KOPT-K1 (cell line): ENCODE measurements around the gene DNAJC1.

Experiments used
- H3K27ac ChIP-seq: fragments of 200-600 bp; sonication (generic); 2 replicates; pipeline ENCODE4 v1.5.1; 2016; ENCODE audit warnings: antibody characterized with exemption, mild to moderate bottlenecking, low read depth, low read length; ENCODE audit not compliant: poor library complexity, severe bottlenecking
- H3K36me3 ChIP-seq: fragments of 200-600 bp; sonication (generic); 2 replicates; pipeline ENCODE4 v1.5.1; 2017; ENCODE audit warnings: antibody characterized with exemption, mild to moderate bottlenecking, low read length, moderate library complexity; ENCODE audit not compliant: insufficient read depth
- H3K9me3 ChIP-seq: fragments of 200-600 bp; sonication (generic); 2 replicates; pipeline ENCODE4 v1.5.1; 2017; ENCODE audit warnings: antibody characterized with exemption, low read length, mild to moderate bottlenecking; ENCODE audit not compliant: insufficient read depth, poor library complexity, severe bottlenecking

Gene DNAJC1

DNA sequence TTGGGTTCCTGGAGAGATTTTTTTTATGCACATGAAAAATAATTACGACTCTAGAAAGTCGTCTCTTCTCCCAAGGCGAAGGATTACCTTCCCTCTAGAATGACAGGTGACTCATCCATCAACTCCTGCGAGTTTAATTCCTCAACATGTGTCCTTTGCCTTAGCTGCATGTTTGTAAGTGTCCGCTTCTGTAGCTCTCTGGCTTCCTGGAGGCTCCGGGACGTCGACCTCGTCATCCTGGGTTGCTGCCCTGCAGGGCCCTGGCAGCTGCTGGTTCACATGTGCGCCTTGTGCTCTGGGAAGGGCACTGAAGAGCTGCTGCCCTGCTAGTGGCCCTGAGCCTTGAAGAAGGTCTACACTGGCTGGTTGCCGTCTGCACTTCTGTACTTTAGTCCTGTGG lies 259.3 kb downstream of the DNAJC1 start:
- Histone ChIP-seq H3K27ac (no peak overlapping the region), H3K36me3 (peaks cover 55% of the 10 kb centered on the region), H3K9me3 (no peaks in the 10 kb centered on the region)

DNA sequence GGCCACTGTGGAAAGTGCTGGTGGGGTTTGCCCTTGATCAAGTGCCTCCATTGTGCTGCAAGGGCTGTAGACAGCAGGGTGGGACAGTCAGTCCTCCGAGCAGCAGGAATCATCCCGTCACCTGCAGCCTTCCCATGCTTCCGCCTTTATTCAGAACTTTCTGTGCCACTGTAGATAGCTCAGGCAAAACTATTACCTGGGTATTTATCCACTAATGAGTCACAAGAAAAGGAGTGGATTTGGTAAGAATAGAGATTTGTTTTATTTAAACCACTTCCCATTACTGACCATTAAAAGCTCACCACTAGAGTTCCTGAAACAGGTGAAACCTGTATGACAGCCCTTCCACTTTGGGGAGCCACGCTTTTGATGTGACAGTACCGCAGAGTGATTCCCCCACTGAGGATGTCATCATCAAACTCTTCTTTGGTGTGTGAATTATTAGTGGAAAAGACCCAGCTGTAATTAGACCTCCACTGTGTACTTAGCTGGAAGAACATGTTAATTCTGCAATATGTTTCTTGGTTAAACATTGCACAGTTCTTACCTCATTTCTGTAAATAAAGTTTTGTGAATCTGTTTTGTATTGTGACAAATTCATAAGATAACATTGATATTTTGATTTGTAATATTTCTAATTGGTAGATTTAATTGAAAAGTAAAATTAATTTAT lies 260.7 kb downstream of the DNAJC1 start:
- H3K36me3 ChIP-seq = peaks cover 68% of the 10 kb centered on the region
- H3K9me3 ChIP-seq = no peaks in the 10 kb centered on the region
- no peak overlapping the region for H3K27ac ChIP-seq

DNA sequence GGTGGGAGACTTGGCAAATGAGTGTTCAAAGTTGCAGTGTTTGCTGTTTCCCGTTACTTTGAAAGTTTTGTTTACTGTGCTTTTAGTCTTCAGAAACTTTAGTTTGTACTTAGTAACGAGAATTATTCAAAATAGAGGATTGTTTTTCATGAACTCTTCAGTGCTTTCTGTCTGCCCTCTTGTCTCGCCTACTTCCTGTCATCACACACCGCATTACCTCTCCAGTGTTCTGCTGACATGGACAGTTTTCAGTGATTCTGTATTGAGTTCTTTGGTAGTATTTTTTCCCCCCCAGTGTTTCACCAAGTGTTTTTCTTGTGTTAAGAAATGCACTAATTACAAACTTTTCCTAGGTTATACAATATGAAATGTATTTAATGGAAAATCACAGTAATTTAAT lies 262.5 kb downstream of the DNAJC1 start:
- peaks cover 87% of the 10 kb centered on the region for H3K36me3 ChIP-seq
- no peak overlapping the region for H3K27ac ChIP-seq
- H3K9me3 ChIP-seq = no peaks in the 10 kb centered on the region

DNA sequence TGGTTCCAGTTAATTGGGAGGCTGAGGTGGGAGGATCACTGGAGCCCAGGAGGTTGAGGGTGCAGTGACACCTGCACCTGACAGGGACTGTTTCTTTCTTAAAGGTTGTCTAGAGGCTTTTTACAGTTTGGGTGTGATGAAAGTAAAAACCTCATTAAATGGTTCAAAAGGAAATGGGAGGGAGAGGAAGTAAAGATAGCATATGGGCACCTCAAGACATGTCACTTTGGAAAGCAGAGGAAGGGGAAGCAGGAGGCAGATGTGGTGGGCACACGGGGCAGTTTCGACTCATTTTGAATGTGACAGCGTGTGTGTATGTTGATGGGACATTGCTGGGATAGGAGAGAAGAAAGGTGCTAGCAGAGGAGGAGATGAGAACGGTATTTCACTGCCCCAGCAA lies 266.4 kb downstream of the DNAJC1 start:
- Histone ChIP-seq H3K9me3 (no peaks in the 10 kb centered on the region), H3K36me3 (peaks cover 97% of the 10 kb centered on the region), H3K27ac (peak overlapping the region; percentile 11)

DNA sequence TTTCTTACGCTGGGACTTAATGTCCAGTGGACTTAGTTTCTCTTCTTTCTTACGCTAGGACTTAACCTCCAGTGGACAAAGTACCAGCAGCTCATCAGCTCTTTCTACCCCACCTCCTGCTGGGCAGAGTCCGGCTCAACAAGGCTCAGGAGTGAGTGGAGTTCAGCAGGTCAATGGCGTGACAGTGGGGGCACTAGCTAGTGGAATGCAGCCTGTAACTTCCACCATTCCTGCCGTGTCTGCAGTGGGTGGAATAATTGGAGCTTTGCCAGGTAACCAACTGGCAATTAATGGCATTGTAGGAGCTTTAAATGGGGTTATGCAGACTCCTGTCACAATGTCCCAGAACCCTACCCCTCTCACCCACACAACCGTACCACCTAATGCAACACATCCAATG lies 269.8 kb downstream of the DNAJC1 start:
- Histone ChIP-seq H3K27ac (no peak overlapping the region), H3K9me3 (no peaks in the 10 kb centered on the region), H3K36me3 (peaks cover 86% of the 10 kb centered on the region)

DNA sequence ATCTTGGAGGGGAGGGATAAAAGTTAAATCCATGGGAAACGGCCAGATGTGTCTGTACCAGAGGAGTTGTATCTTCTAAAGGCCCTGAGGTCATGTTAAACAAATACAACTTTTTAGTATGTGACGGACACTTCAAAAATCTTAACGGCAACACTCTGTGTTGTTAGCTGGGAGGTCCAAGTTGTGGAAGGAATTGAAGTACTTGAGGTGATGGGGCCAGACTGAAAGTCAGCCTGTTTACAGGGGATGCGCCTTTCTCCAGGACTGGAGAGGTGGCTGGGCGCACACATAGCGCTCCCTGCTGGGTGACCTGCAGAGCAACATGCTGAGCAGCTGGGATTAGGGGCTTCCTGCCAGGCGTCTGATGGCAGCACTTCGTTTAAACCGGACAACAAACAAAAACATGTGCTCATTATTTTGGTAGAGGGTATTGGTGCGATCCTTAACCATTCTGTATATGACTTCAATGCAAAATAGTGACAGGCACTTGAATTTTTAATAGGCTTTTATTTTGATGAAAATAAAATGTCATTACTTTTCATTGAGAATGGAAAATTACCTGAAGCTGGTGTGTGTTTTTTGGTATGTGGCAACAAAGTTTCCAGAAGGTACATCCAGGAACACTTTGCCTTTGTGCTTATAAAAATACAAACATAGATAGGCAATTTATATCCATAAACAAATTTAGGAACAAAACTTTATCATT lies 271.3 kb downstream of the DNAJC1 start:
- no peak overlapping the region for H3K27ac ChIP-seq
- peaks cover 78% of the 10 kb centered on the region for H3K36me3 ChIP-seq

DNA sequence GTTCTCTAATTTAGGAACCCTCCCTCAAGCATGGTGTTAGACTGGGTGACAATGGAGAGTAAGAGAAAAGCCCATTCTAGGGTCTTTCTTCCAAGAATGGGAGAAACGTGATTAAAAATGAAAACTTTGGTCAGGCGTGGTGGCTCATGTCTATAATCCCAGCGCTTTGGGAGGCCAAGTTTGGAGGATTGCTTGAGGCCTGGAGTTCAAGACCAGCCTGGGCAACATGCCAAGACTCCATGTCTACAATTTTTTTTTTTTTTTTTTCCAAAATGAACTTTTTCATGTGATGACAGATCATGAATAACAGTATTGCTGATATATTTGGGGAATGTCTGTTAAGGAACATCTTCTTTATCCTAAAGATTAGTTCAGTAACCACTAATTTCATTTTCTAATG lies 274.9 kb downstream of the DNAJC1 start:
- H3K36me3 ChIP-seq = peaks cover 57% of the 10 kb centered on the region

More for the DNA sequence above, 271.3 kb downstream of the DNAJC1 start:
- no peaks in the 10 kb centered on the region for H3K9me3 ChIP-seq

DNA sequence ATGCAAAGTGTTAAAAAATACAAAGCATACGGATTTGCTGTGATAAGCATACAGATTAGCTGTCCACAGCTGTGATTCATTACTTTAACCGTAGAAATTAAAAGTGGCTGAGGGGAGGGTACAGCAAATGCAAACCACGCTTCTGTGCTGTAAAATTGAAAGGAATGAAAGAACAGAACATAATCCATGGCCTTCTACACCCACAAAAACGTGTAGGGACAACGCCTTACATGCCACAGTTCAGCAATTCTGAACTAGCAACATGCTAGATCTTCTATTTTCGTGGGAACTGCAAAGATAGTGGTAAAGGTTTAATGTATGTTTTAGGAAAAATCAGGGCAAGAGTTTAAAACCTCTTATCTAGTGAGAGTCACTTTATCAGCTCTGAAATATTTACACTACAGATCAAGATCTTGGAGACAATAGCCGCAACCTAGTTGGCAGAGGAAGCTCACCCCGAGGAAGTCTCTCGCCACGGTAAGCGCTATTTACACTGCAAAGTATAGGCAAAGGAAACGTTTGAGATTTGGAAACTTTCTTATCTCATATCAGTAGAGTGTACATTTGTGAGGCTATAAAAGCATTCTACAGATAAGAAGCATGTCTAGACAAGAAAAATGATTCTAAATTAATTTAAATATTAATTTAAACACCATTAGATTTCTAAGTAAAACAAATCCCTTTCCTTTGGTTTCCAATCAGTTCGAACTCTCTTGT lies 275.9 kb downstream of the DNAJC1 start:
- peaks cover 50% of the 10 kb centered on the region for H3K36me3 ChIP-seq
- H3K27ac ChIP-seq = no peak overlapping the region
- H3K9me3 ChIP-seq = no peaks in the 10 kb centered on the region

More for the DNA sequence above, 274.9 kb downstream of the DNAJC1 start:
- H3K9me3 ChIP-seq = no peaks in the 10 kb centered on the region
- no peak overlapping the region for H3K27ac ChIP-seq

DNA sequence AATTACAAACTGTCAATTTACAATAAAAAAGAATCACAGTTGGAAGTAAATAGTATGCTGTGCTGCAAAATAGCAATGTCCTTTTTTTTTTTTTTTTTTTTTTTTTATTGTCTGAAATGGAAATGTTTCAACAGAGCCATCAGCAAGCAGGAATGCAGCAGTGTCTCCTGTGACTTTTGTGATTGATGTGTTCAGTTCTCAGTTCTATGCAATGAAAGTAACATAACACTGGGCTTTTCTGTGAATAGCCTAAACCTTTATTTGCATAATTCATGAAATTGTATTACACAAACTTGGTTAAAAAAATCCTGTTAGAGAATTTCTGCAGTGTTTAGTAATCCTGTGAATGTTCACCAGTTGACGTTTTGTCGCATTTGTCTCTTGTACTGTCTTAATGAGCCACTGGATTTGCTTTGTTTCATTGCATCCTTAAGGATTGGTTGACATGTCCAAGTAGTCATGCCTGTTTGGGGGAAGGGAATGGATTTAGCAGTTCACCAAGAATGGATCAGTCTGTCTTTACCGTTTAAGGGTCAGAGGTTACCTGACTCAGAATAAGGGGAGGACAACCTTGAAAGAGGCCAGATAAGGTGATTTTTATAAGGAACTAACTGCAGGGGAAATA lies 276.8 kb downstream of the DNAJC1 start:
- no peak overlapping the region for H3K27ac ChIP-seq
- H3K36me3 ChIP-seq = peaks cover 45% of the 10 kb centered on the region
- no peaks in the 10 kb centered on the region for H3K9me3 ChIP-seq

DNA sequence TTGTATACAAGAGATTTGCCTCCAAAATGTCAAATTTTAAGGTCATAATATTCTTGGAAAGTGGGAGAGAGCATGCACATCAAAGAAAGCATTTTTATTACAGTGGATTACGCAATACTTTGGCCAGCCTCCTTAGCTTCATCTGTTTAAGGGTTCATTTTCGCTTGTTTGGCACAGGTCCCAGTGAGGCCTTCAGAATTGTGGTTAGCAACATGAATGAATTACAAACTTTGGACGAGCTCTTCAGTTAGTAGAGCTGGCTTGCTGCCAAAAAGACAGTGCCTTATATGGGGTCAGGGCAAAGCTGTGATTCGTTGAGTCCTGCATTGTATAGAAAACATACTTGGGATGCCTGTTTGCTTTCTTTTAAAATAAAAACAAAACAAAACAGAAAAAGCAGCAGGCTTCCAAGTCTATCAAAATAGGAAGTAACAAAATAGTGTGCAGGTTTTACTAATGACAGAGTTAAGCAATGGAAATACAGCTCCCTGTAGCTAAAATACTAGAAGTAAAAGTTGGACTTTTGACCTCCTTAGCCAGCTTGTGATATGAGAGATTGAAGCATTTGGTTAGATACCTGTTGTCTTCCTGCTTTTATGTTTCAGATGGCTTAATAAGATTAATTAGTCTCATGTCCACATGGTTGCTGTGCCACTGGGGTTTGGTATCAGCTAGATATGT lies 278.7 kb downstream of the DNAJC1 start:
- Histone ChIP-seq H3K36me3 (peaks cover 43% of the 10 kb centered on the region), H3K27ac (no peak overlapping the region), H3K9me3 (no peaks in the 10 kb centered on the region)

DNA sequence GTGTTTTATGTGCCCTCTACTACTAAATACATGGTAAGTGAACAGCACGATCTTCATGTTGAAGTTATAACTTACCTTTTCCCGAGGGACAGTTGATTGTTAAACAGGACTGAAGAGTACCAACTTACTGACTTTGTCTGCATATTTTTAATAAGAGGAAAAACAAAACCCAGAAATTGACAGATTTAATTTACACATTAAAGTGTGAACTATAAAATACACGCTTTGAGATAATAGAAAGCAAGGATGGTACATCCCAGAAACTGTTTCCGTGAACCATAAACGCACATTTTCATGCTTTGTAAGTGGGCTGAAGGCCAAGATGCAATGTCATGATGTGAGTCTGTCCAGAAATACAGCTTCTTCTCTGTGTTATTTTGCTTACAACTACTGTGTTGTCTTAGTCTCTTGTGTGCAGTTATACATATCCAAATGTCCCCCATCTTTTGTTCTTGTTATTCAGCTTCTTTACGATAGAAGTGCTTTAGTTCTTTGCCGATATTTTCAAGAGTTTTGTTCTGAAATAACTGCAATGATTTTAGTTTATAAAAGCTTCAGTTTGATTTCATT lies 279.4 kb downstream of the DNAJC1 start:
- no peak overlapping the region for H3K27ac ChIP-seq
- H3K36me3 ChIP-seq = peaks cover 43% of the 10 kb centered on the region
- H3K9me3 ChIP-seq = no peaks in the 10 kb centered on the region

DNA sequence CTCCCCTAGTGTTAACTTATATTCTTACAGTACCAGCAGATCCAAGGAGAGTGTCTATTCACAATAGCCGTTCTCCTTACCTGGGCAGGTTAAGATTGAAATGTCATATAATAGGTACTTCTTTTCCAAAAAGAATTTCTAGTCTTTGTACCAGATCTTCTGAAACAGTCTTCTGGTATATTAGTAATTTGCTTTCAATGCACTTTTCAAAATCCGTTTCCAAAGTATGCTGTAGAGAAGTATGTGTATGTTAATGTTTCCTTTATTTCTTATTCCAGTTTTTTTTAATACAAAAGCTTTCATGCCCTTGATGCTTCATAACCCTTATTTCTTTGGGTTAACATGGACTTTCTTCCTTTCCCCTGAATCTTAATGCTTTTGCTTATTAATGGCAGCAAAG lies 281.3 kb downstream of the DNAJC1 start:
- H3K27ac ChIP-seq = no peak overlapping the region
- no peaks in the 10 kb centered on the region for H3K9me3 ChIP-seq
- peaks cover 41% of the 10 kb centered on the region for H3K36me3 ChIP-seq

DNA sequence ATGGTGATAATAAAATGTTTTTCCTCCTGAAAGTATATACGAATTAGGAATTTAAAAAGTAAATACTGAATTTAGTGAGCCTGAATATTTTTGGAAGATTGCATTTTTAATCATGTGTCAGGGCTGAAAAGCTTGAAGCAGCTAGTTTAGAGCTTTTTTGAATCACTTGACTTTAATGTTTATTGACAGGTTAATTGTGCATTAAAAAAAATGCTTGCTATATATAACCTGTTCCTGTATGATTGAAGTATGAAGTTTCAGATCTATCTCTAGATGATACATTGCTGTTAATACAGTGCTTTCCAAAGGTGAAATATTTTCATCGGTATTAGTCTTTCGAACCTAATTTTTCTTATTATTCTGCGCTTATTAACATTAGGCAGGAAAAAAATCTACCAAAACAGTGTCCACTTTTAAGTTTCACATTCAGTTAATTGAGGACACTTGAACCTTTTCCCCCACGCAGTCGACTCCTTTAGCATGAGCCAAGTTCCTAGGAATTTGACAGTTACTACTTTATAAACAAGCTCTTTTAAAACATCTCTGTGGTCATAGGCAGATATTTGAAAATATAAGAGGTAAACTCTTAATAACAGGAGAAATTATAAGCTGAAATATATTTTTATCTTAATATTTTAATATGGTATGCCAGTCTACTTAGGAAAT lies 282.4 kb downstream of the DNAJC1 start:
- no peak overlapping the region for H3K27ac ChIP-seq
- H3K36me3 ChIP-seq = peaks cover 40% of the 10 kb centered on the region
- H3K9me3 ChIP-seq = no peaks in the 10 kb centered on the region

DNA sequence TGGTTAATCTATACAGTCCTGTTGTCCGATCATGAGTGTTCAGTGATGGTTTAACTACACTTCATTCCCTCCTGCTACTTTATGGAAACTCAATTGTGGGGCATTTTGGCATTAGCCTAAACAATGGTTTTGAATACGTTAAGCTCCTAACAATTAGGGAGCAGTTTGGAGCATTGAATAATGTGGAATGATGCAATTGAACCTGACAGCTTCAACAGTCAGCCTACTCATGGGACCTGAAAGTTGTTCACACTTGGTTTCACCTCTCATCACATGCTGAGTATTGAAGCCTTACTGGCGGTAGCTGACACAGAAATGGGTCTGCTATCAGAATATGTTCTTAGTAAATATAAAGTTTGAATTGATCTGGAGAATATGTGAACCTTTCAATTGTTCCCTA lies 283.4 kb downstream of the DNAJC1 start:
- Histone ChIP-seq H3K36me3 (peaks cover 50% of the 10 kb centered on the region), H3K9me3 (no peaks in the 10 kb centered on the region), H3K27ac (no peak overlapping the region)
